Vagina (tissue), 2 donors: Measurements from ENCODE around the gene XPA. TPM values are rescaled to one million over a fixed set of nuclear protein-coding genes. Genes with fewer than 3 reads are reported as not detected.

ENCODE experiments used
- DNase-seq, 2 donors: peaks; one replicate each; pipeline ENCODE4 v3.0.0-alpha.2; 2017; ENCODE audit errors: extremely low spot score in 2 of 2
- H3K27ac ChIP-seq: fragments of 200-600 bp; sonication (generic); one replicate; pipeline ENCODE4 v1.5.1; 2019
- H3K27me3 ChIP-seq: fragments of 200-600 bp; sonication (generic); one replicate; pipeline ENCODE4 v1.5.1; 2019
- H3K36me3 ChIP-seq, 2 donors: fragments of 200-600 bp; sonication (generic); one replicate each; pipeline ENCODE4 v1.5.1; 2017 to 2019
- H3K4me1 ChIP-seq: fragments of 200-600 bp; sonication (generic); one replicate; pipeline ENCODE4 v1.5.1; 2019
- H3K4me3 ChIP-seq, 2 donors: fragments of 200-600 bp; sonication (generic); 1 replicate in 1 of 2; 2 replicates in 1 of 2; pipeline ENCODE4 v1.5.1; 2016 to 2019
- H3K9me3 ChIP-seq: fragments of 200-600 bp; sonication (generic); one replicate; pipeline ENCODE4 v1.5.1; 2019
- CTCF ChIP-seq, 3 experiments: fragments of 450-650 bp in 2 of 3; fragments of 200-600 bp in 1 of 3; sonication (generic) in 1 of 3; IDR thresholded peaks; one replicate each; pipeline ENCODE4 v1.5.1; 2017 to 2019; ENCODE audit warnings: antibody characterized with exemption in 3 of 3, mild to moderate bottlenecking in 2 of 3, moderate library complexity in 2 of 3
- POLR2A ChIP-seq, 2 donors: fragments of 450-650 bp; IDR thresholded peaks; one replicate each; pipeline ENCODE4 v1.6.1; 2017; ENCODE audit warnings: antibody characterized with exemption in 2 of 2, mild to moderate bottlenecking in 2 of 2, moderate library complexity in 2 of 2
- POLR2AphosphoS5 ChIP-seq, 2 donors: sonication (generic); formaldehyde crosslinking; IDR thresholded peaks; one replicate each; pipeline ENCODE4 v1.9.0; 2017; ENCODE audit warnings: antibody characterized with exemption in 2 of 2, mild to moderate bottlenecking in 2 of 2, low read depth in 1 of 2; ENCODE audit not compliant: insufficient read depth in 1 of 2
- intact Hi-C: fragments of 100-400 bp; cut with DNase I; formaldehyde crosslinking; loops from one replicate; pipeline ENCODE4 v1.15.1; 2023
- total RNA-seq: library from RNA; depleted of rRNA; stranded (reverse); fragments of >200 nt; gene quantifications from one replicate; pipeline ENCODE4 v1.2.3, GENCODE V29; 2016

Gene XPA
- total RNA-seq, 1 donor from 2014 or later: 16.7 TPM

GRCh38 chr9:97628668-97629067, 68.5 kb downstream of the XPA start:
- intact Hi-C loops: no loop called here
- no peak for DNase-seq
- Histone ChIP-seq H3K4me3 (no peak overlapping the region), H3K4me1 (peaks cover 31% of the 10 kb centered on the region), H3K36me3 (peaks cover 0 to 21% of the 10 kb centered on the region in 2 donors), H3K27ac (no peak overlapping the region), H3K27me3 (no peaks in the 10 kb centered on the region), H3K9me3 (no peaks in the 10 kb centered on the region)
- no peak for TF ChIP-seq POLR2AphosphoS5 (IDR thresholded peaks at IDR 0.05; ENCODE audit: insufficient read depth in 1 of 2, low read depth in 1 of 2)
- no peak for TF ChIP-seq CTCF (IDR thresholded peaks at IDR 0.05)
- TF ChIP-seq POLR2A (IDR thresholded peaks at IDR 0.05): no peak

DNA sequence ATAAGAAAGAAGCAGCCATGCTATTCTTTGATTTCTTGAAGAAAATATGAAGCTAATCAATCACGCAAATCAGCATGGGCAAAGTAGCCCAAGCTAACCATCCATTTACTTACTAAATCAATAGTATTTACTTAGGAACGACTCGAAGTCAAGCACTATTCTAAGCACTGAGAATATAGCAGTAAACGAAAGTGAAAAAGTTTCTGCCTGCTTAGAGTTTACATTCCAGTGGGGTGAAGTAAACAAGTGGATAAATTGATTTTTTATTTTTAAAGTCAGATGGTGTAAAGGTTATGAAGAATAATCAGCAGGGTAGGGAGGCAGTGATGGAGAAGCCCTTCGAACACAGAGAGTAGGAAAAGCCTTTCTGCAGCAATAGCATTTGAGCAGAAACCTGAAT, 69.5 kb downstream of the XPA start:
- peak overlapping the region; percentile 36 for H3K27ac ChIP-seq
- no peak for DNase-seq
- intact Hi-C loops: no loop called here
- no peak overlapping the region for H3K4me3 ChIP-seq
- TF ChIP-seq POLR2AphosphoS5 (IDR thresholded peaks at IDR 0.05; ENCODE audit: insufficient read depth in 1 of 2, low read depth in 1 of 2): no peak
- TF ChIP-seq CTCF (IDR thresholded peaks at IDR 0.05): no peak
- no peak for TF ChIP-seq POLR2A (IDR thresholded peaks at IDR 0.05)
- H3K9me3 ChIP-seq: no peaks in the 10 kb centered on the region
- H3K27me3 ChIP-seq: no peaks in the 10 kb centered on the region
- peaks cover 31% of the 10 kb centered on the region for H3K4me1 ChIP-seq
- peaks cover 0 to 27% of the 10 kb centered on the region in 2 donors for H3K36me3 ChIP-seq

- Histone ChIP-seq H3K4me1 (peaks cover 16% of the 10 kb centered on the region), H3K27ac (no peak overlapping the region), H3K36me3 (peaks cover 0 to 27% of the 10 kb centered on the region in 2 donors), H3K9me3 (no peaks in the 10 kb centered on the region), H3K4me3 (no peak overlapping the region), H3K27me3 (no peaks in the 10 kb centered on the region)
- intact Hi-C loops: no loop called here
- DNase-seq: no peak
- TF ChIP-seq CTCF (IDR thresholded peaks at IDR 0.05): no peak
- TF ChIP-seq POLR2A (IDR thresholded peaks at IDR 0.05): no peak
- TF ChIP-seq POLR2AphosphoS5 (IDR thresholded peaks at IDR 0.05; ENCODE audit: insufficient read depth in 1 of 2, low read depth in 1 of 2): no peak
Measured at GRCh38 chr9:97625620-97626019, 71.5 kb downstream of the XPA start.

Other genes starting within 250 kb of the XPA start
- gene TMOD1, start 195.7 kb downstream of the XPA start, total RNA-seq: 21.1 TPM
- gene TSTD2, start 64.0 kb downstream of the XPA start, total RNA-seq: 18.2 TPM
- gene NCBP1, start 63.5 kb downstream of the XPA start, total RNA-seq: 23.3 TPM
- 7.9 TPM for gene FOXE1, start 155.9 kb upstream of the XPA start, total RNA-seq
- 27.7 TPM for gene TRMO, start 225.2 kb upstream of the XPA start, total RNA-seq
- not detected for gene HEMGN, start 240.8 kb upstream of the XPA start, total RNA-seq